Measurements from ENCODE around the gene USP47. TPM values are rescaled to one million over a fixed set of nuclear protein-coding genes. Genes with fewer than 3 reads are reported as not detected.

The USP47 gene
- total RNA-seq, 1 experiment from 2014 or later: 45.2 TPM

DNA sequence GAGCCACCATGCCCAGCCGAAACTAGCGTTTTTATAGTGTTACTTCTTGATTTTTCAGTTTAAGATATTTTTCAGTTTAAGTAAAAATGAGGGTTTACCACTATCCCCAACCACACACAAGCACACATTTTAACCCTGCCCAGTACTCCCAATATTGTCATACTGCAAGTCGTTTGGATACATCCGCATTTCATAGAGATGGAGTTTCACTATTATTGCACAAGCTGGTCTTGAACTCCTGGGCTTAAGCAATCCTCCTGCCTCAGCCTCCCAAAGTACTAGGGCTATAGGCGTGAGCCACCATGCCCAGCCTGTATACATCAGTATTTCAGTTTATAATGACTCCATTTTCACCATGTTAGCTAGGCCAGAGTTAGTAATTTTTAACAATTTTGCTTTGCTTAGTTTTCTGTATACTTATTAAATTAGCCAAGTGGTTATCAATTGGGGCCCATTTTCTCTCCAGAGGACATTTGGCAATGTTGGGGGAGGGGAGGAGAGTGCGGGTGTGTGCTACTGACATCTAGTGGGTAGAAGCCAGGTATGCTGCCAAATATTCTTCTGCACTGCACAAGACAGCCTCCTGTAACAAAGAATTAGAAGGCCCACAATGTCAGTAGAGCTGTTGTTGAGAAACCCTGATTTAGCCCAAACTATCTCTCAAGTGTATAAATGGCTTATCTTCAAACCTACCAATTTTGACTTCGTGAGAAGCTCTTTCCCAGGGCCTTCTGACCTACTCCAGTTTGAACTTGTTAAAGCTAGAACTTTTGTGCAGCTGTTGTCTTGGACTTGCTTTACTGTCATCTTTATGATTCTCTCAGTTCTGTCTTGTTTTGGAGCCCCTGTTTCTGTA lies 7.3 kb downstream of the USP47 start:
- Histone ChIP-seq H3K4me2 (ENCODE audit: low read length) (no peak overlapping the region), H3K9ac (ENCODE audit: low read length) (no peak overlapping the region), H3K4me1 (ENCODE audit: insufficient read depth, low read length) (peaks cover 28% of the 10 kb centered on the region), H3F3A (ENCODE audit: low read length, unreplicated experiment) (no peaks in the 10 kb centered on the region), H2AFZ (ENCODE audit: low read length) (no peak overlapping the region), H3K9me2 (replicated peaks; ENCODE audit: low read length) (no peaks in the 10 kb centered on the region), H3K27ac (ENCODE audit: low read length) (no peak overlapping the region), H3K36me3 (ENCODE audit: low read depth, low read length) (no peaks in the 10 kb centered on the region), H3K4me3 (ENCODE audit: low read length) (no peak overlapping the region), H3K27me3 (ENCODE audit: low read length) (no peaks in the 10 kb centered on the region), H4K20me1 (ENCODE audit: low read length) (peaks cover 51% of the 10 kb centered on the region), H3K9me3 (ENCODE audit: low read length) (no peaks in the 10 kb centered on the region), H3K79me2 (ENCODE audit: low read length) (peaks cover 100% of the 10 kb centered on the region)
- TF ChIP-seq EZH2phosphoT487 (IDR thresholded peaks at IDR 0.05; ENCODE audit: borderline replicate concordance, low read length): no peak
- TF ChIP-seq, protein P1, sequence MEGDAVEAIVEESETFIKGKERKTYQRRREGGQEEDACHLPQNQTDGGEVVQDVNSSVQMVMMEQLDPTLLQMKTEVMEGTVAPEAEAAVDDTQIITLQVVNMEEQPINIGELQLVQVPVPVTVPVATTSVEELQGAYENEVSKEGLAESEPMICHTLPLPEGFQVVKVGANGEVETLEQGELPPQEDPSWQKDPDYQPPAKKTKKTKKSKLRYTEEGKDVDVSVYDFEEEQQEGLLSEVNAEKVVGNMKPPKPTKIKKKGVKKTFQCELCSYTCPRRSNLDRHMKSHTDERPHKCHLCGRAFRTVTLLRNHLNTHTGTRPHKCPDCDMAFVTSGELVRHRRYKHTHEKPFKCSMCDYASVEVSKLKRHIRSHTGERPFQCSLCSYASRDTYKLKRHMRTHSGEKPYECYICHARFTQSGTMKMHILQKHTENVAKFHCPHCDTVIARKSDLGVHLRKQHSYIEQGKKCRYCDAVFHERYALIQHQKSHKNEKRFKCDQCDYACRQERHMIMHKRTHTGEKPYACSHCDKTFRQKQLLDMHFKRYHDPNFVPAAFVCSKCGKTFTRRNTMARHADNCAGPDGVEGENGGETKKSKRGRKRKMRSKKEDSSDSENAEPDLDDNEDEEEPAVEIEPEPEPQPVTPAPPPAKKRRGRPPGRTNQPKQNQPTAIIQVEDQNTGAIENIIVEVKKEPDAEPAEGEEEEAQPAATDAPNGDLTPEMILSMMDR (conservative IDR thresholded peaks at IDR 0.05; ENCODE audit: low read depth, low read length): peak; percentile 79
- DNase-seq (peak; percentile 75), ATAC-seq (peak; percentile 89)
- ChIA-PET POLR2A (ENCODE audit: unreplicated experiment) (no interaction called here), CTCF (interaction anchor here (0.5 kb wide), 1 partner anchor 107 kb away, joined by 3 read pairs; no protein-coding TSS in a partner anchor)
- BruUV-seq (replicated peaks): no TSS peak
- intact Hi-C loops (cut with micrococcal nuclease): loop anchor here (1.0 to 5.0 kb wide), 2 partner anchors 48 to 50 kb away; no protein-coding TSS in a partner anchor

DNA sequence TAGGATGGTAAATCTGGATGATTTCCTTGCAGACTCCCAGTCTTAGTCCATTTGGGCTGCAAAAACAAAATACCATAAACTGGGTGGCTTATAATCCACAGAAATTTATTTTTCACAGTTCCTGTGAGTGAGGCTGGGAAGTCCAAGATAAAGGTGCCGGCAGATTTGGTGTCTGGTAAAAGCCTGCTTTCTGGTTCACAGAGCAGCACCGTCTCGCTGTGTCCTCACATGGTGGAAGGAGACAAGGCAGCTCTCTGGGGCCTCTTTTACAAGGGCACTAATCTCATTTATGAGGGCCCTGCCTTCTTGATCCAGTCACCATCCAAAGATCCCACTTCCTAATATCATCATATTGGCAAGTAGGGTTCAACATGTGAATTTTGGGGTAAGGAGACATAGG lies 8.9 kb downstream of the USP47 start:
- no peak overlapping the region for H3K4me3 ChIP-seq (ENCODE audit: low read length)
- TF ChIP-seq EZH2 (IDR thresholded peaks at IDR 0.05; ENCODE audit: low read length, unreplicated experiment): no peak
- TF ChIP-seq, protein P1 (conservative IDR thresholded peaks at IDR 0.05; ENCODE audit: low read depth, low read length): no peak
- no peak for TF ChIP-seq EZH2phosphoT487 (IDR thresholded peaks at IDR 0.05; ENCODE audit: borderline replicate concordance, low read length)
- H4K20me1 ChIP-seq (ENCODE audit: low read length): peaks cover 36% of the 10 kb centered on the region
- no TSS peak for BruUV-seq (replicated peaks)
- H3K9ac ChIP-seq (ENCODE audit: low read length): no peak overlapping the region
- no peaks in the 10 kb centered on the region for H3K36me3 ChIP-seq (ENCODE audit: low read depth, low read length)
- ChIA-PET POLR2A (ENCODE audit: unreplicated experiment) (no interaction called here), CTCF (no interaction called here)
- H3K27ac ChIP-seq (ENCODE audit: low read length): no peak overlapping the region
- peaks cover 12% of the 10 kb centered on the region for H3K4me1 ChIP-seq (ENCODE audit: insufficient read depth, low read length)
- H3K9me3 ChIP-seq (ENCODE audit: low read length): no peaks in the 10 kb centered on the region
- H3K4me2 ChIP-seq (ENCODE audit: low read length): no peak overlapping the region
- H3F3A ChIP-seq (ENCODE audit: low read length, unreplicated experiment): no peaks in the 10 kb centered on the region
- H2AFZ ChIP-seq (ENCODE audit: low read length): no peak overlapping the region
- no peaks in the 10 kb centered on the region for H3K27me3 ChIP-seq (ENCODE audit: low read length)
- ATAC-seq (no peak), DNase-seq (no peak)
- H3K9me2 ChIP-seq (replicated peaks; ENCODE audit: low read length): no peaks in the 10 kb centered on the region
- intact Hi-C loops (cut with micrococcal nuclease): no loop called here
- peaks cover 100% of the 10 kb centered on the region for H3K79me2 ChIP-seq (ENCODE audit: low read length)

DNA sequence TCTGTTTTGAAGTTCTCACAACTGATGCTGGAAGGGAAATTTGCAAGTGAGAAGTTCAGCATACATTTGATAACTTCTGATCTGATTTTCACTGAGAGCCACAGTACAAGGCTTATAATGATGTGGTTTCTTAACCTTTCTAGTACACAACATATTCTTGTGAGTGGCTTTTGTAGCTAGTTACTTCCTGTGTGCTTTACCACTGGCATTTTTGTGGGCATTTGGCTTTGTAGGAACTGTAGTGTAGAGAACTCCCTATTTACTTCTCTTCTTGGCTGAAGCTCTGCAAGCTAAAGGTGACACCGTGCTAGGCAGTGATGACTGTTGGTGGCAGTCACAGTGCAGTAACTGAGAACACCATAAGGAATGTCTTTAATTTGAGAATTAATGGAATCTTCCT lies 14.9 kb downstream of the USP47 start:
- Histone ChIP-seq H3K27me3 (ENCODE audit: low read length) (no peaks in the 10 kb centered on the region), H3K9me3 (ENCODE audit: low read length) (no peaks in the 10 kb centered on the region), H3K36me3 (ENCODE audit: low read depth, low read length) (no peaks in the 10 kb centered on the region), H3K4me2 (ENCODE audit: low read length) (peak overlapping the region; percentile 10; the same call in 1 of the 2 replicates), H3K9ac (ENCODE audit: low read length) (no peak overlapping the region), H3K4me3 (ENCODE audit: low read length) (no peak overlapping the region), H3K79me2 (ENCODE audit: low read length) (peaks cover 98% of the 10 kb centered on the region), H3F3A (ENCODE audit: low read length, unreplicated experiment) (no peaks in the 10 kb centered on the region), H3K4me1 (ENCODE audit: insufficient read depth, low read length) (peaks cover 15% of the 10 kb centered on the region), H3K9me2 (replicated peaks; ENCODE audit: low read length) (no peaks in the 10 kb centered on the region), H2AFZ (ENCODE audit: low read length) (no peak overlapping the region), H4K20me1 (ENCODE audit: low read length) (peaks cover 20% of the 10 kb centered on the region), H3K27ac (ENCODE audit: low read length) (no peak overlapping the region)
- ATAC-seq (peak; percentile 76), DNase-seq (peak; percentile 36)
- intact Hi-C loops (cut with micrococcal nuclease): no loop called here
- ChIA-PET CTCF (no interaction called here), POLR2A (ENCODE audit: unreplicated experiment) (interaction anchor here (0.6 to 0.9 kb wide), 2 partner anchors 16 to 1048 kb away, joined by 4 to 5 read pairs; no protein-coding TSS in a partner anchor)
- no TSS peak for BruUV-seq (replicated peaks)
- TF ChIP-seq EZH2phosphoT487 (IDR thresholded peaks at IDR 0.05; ENCODE audit: borderline replicate concordance, low read length) (no peak), EZH2 (IDR thresholded peaks at IDR 0.05; ENCODE audit: low read length, unreplicated experiment) (no peak)
- TF ChIP-seq, protein P1 (conservative IDR thresholded peaks at IDR 0.05; ENCODE audit: low read depth, low read length): no peak

Measured in PC-3 (cell line).